Measurements from ENCODE around the gene EIF3A.

EIF3A gene

DNA sequence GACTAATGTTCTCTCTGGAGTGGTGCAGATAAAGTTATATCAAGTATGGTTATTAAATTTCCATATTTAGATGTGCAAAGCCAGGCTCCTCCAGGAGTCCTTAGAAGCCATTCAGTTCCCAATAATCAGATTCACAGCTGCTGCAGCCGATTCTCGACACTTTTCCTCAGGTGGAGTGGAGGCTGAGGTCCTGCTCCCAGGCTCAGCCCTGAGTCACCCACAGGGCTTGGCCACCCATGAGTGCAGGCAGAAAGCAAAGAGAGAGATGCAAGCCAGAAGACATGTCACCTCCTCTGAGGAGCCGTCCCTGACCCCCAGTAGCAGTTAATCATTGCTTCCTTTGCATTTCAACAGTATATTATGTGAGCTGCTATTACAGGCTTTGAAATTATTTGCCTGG, 87.4 kb downstream of the EIF3A start:
- POLR2A ChIA-PET, result no interaction called here
- Histone ChIP-seq H3K9me3 (ENCODE audit: control insufficient read depth, insufficient read depth, low read depth, low read length) (no peaks in the 10 kb centered on the region), H3K4me3 (ENCODE audit: low read depth, low read length) (no peak overlapping the region), H3K4me1 (ENCODE audit: control insufficient read depth, insufficient read depth, low read length) (no peaks in the 10 kb centered on the region), H3K27ac (ENCODE audit: extremely low read depth, low read depth, low read length) (no peak overlapping the region), H3K36me3 (ENCODE audit: control insufficient read depth in 2 of 2, insufficient read depth in 1 of 2, low read length in 2 of 2) (no peaks in the 10 kb centered on the region)
- CTCF ChIA-PET, result interaction anchor here (0.7 kb wide), 1 partner anchor 12 kb away, joined by 3 read pairs; no protein-coding TSS in a partner anchor
- no peak for TF ChIP-seq ZNF785 (tag by site-specific recombination; IDR thresholded peaks at IDR 0.05)
- TF ChIP-seq, protein P1, sequence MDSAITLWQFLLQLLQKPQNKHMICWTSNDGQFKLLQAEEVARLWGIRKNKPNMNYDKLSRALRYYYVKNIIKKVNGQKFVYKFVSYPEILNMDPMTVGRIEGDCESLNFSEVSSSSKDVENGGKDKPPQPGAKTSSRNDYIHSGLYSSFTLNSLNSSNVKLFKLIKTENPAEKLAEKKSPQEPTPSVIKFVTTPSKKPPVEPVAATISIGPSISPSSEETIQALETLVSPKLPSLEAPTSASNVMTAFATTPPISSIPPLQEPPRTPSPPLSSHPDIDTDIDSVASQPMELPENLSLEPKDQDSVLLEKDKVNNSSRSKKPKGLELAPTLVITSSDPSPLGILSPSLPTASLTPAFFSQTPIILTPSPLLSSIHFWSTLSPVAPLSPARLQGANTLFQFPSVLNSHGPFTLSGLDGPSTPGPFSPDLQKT (IDR thresholded peaks at IDR 0.05; ENCODE audit: borderline replicate concordance, low read depth, low read length), result no peak
- TF ChIP-seq MZF1 (tag by site-specific recombination; IDR thresholded peaks at IDR 0.05; ENCODE audit: borderline replicate concordance), result no peak
- no peak for TF ChIP-seq ZBTB17 (tag by site-specific recombination; IDR thresholded peaks at IDR 0.05)
- TF ChIP-seq ZNF248 (tag by site-specific recombination; IDR thresholded peaks at IDR 0.05), result no peak
- TF ChIP-seq, protein P2, sequence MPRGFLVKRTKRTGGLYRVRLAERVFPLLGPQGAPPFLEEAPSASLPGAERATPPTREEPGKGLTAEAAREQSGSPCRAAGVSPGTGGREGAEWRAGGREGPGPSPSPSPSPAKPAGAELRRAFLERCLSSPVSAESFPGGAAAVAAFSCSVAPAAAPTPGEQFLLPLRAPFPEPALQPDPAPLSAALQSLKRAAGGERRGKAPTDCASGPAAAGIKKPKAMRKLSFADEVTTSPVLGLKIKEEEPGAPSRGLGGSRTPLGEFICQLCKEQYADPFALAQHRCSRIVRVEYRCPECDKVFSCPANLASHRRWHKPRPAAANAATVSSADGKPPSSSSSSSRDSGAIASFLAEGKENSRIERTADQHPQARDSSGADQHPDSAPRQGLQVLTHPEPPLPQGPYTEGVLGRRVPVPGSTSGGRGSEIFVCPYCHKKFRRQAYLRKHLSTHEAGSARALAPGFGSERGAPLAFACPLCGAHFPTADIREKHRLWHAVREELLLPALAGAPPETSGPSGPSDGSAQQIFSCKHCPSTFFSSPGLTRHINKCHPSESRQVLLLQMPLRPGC (tag by site-specific recombination; IDR thresholded peaks at IDR 0.05), result no peak
- TF ChIP-seq ZNF112 (tag by site-specific recombination; IDR thresholded peaks at IDR 0.05), result no peak
- no peak for TF ChIP-seq ZNF266 (tag by site-specific recombination; IDR thresholded peaks at IDR 0.05; ENCODE audit: low read depth)

DNA sequence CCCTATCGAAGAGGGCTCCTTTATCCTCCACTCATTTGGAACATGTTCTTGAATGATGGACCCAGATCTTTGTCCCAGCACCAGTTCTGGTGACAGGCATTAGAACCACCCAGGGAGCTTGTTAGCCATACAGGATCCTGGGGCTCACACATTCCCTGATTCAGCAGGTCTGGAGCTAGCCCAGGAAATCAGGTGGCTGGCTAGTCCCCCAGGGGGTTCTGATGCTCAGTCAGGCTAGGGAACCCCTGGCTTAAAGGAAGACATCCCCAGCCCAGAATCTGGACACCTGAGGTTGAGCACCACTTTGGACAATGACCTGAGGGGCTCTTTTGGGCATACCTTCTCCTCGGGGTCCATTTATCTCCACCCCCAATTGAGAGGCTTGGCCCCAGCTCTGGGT, 88.1 kb downstream of the EIF3A start:
- Histone ChIP-seq H3K9me3 (ENCODE audit: control insufficient read depth, insufficient read depth, low read depth, low read length) (no peaks in the 10 kb centered on the region), H3K4me3 (ENCODE audit: low read depth, low read length) (no peak overlapping the region), H3K4me1 (ENCODE audit: control insufficient read depth, insufficient read depth, low read length) (no peaks in the 10 kb centered on the region), H3K36me3 (ENCODE audit: control insufficient read depth in 2 of 2, insufficient read depth in 1 of 2, low read length in 2 of 2) (no peaks in the 10 kb centered on the region), H3K27ac (ENCODE audit: extremely low read depth, low read depth, low read length) (no peak overlapping the region)
- POLR2A ChIA-PET, result no interaction called here
- CTCF ChIA-PET, result no interaction called here
- TF ChIP-seq, protein P3, sequence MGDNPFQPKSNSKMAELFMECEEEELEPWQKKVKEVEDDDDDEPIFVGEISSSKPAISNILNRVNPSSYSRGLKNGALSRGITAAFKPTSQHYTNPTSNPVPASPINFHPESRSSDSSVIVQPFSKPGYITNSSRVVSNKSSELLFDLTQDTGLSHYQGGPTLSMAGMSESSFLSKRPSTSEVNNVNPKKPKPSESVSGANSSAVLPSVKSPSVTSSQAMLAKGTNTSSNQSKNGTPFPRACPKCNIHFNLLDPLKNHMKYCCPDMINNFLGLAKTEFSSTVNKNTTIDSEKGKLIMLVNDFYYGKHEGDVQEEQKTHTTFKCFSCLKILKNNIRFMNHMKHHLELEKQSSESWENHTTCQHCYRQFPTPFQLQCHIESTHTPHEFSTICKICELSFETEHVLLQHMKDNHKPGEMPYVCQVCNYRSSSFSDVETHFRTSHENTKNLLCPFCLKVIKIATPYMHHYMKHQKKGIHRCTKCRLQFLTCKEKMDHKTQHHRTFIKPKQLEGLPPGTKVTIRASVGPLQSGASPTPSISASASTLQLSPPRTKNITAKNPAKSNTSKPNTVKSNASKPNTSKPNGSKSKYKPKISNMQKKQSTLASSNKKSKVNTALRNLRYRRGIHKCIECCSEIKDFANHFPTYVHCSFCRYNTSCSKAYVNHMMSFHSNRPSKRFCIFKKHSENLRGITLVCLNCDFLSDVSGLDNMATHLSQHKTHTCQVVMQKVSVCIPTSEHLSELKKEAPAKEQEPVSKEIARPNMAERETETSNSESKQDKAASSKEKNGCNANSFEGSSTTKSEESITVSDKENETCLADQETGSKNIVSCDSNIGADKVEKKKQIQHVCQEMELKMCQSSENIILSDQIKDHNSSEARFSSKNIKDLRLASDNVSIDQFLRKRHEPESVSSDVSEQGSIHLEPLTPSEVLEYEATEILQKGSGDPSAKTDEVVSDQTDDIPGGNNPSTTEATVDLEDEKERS (tag by site-specific recombination; IDR thresholded peaks at IDR 0.05), result no peak
- TF ChIP-seq ZNF670 (tag by site-specific recombination; IDR thresholded peaks at IDR 0.05; ENCODE audit: low read depth) (no peak), ZNF184 (tag by site-specific recombination; IDR thresholded peaks at IDR 0.05) (no peak), HOXD13 (CRISPR knock-in tag; IDR thresholded peaks at IDR 0.05; ENCODE audit: borderline replicate concordance) (no peak), ZNF391 (tag by site-specific recombination; IDR thresholded peaks at IDR 0.05; ENCODE audit: borderline replicate concordance, low read depth) (no peak), ZNF776 (tag by site-specific recombination; IDR thresholded peaks at IDR 0.05; ENCODE audit: borderline replicate concordance) (no peak), ZNF24 (tag by site-specific recombination; IDR thresholded peaks at IDR 0.05) (no peak), ZNF114 (tag by site-specific recombination; IDR thresholded peaks at IDR 0.05) (no peak), ZNF112 (tag by site-specific recombination; IDR thresholded peaks at IDR 0.05) (no peak), ZNF514 (tag by site-specific recombination; IDR thresholded peaks at IDR 0.05) (no peak), ZFP3 (tag by site-specific recombination; IDR thresholded peaks at IDR 0.05; ENCODE audit: low read depth) (no peak), ZBTB8A (tag by site-specific recombination; IDR thresholded peaks at IDR 0.05) (no peak), ZNF121 (tag by site-specific recombination; IDR thresholded peaks at IDR 0.05) (no peak), REPIN1 (tag by site-specific recombination; IDR thresholded peaks at IDR 0.05; ENCODE audit: low read depth) (no peak)
- TF ChIP-seq, protein P4, sequence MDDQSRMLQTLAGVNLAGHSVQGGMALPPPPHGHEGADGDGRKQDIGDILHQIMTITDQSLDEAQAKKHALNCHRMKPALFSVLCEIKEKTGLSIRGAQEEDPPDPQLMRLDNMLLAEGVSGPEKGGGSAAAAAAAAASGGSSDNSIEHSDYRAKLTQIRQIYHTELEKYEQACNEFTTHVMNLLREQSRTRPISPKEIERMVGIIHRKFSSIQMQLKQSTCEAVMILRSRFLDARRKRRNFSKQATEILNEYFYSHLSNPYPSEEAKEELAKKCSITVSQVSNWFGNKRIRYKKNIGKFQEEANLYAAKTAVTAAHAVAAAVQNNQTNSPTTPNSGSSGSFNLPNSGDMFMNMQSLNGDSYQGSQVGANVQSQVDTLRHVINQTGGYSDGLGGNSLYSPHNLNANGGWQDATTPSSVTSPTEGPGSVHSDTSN (CRISPR knock-in tag; IDR thresholded peaks at IDR 0.05), result no peak
- TF ChIP-seq, protein P5, sequence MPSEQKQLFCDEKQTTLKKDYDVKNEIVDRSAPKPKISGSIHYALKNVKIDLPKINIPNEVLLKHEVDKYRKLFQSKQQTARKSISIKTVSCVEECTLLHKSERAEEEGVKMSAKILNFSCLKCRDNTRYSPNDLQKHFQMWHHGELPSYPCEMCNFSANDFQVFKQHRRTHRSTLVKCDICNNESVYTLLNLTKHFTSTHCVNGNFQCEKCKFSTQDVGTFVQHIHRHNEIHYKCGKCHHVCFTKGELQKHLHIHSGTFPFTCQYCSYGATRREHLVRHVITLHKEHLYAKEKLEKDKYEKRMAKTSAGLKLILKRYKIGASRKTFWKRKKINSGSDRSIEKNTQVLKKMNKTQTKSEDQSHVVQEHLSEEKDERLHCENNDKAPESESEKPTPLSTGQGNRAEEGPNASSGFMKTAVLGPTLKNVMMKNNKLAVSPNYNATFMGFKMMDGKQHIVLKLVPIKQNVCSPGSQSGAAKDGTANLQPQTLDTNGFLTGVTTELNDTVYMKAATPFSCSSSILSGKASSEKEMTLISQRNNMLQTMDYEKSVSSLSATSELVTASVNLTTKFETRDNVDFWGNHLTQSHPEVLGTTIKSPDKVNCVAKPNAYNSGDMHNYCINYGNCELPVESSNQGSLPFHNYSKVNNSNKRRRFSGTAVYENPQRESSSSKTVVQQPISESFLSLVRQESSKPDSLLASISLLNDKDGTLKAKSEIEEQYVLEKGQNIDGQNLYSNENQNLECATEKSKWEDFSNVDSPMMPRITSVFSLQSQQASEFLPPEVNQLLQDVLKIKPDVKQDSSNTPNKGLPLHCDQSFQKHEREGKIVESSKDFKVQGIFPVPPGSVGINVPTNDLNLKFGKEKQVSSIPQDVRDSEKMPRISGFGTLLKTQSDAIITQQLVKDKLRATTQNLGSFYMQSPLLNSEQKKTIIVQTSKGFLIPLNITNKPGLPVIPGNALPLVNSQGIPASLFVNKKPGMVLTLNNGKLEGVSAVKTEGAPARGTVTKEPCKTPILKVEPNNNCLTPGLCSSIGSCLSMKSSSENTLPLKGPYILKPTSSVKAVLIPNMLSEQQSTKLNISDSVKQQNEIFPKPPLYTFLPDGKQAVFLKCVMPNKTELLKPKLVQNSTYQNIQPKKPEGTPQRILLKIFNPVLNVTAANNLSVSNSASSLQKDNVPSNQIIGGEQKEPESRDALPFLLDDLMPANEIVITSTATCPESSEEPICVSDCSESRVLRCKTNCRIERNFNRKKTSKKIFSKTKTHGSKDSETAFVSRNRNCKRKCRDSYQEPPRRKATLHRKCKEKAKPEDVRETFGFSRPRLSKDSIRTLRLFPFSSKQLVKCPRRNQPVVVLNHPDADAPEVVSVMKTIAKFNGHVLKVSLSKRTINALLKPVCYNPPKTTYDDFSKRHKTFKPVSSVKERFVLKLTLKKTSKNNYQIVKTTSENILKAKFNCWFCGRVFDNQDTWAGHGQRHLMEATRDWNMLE (tag by site-specific recombination; conservative IDR thresholded peaks at IDR 0.05; ENCODE audit: low read depth), result no peak
- TF ChIP-seq, protein P6, sequence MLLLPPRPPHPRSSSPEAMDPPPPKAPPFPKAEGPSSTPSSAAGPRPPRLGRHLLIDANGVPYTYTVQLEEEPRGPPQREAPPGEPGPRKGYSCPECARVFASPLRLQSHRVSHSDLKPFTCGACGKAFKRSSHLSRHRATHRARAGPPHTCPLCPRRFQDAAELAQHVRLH (tag by site-specific recombination; IDR thresholded peaks at IDR 0.05), result no peak

All from HEK293 (cell line).